IMR-90 (cell line): ENCODE data around the gene ATG4A.

Source experiments
- BHLHE40 ChIP-seq: fragments of 150-350 bp; IDR thresholded peaks from 2 replicates; pipeline ENCODE4 v1.6.1; 2016; ENCODE audit warnings: mild to moderate bottlenecking, low read depth, low read length
- CHD1 ChIP-seq: IDR thresholded peaks from 2 replicates; pipeline ENCODE4 v1.6.1; 2012; ENCODE audit warnings: low read depth, low read length, improper control_type of control experiment
- FOS ChIP-seq: fragments of 150-350 bp; IDR thresholded peaks from 2 replicates; pipeline ENCODE4 v1.6.1; 2016; ENCODE audit warnings: low read depth, low read length
- MXI1 ChIP-seq: IDR thresholded peaks from 2 replicates; pipeline ENCODE4 v1.6.1; 2012; ENCODE audit warnings: low read depth, mild to moderate bottlenecking, low read length, moderate library complexity, borderline replicate concordance
- POLR2A ChIP-seq: IDR thresholded peaks from 2 replicates; pipeline ENCODE4 v1.6.1; 2012; ENCODE audit warnings: mild to moderate bottlenecking, low read depth, low read length
- RFX5 ChIP-seq: IDR thresholded peaks from 2 replicates; pipeline ENCODE4 v1.8.0; 2012; ENCODE audit warnings: low read depth, mild to moderate bottlenecking, low read length, moderate library complexity
- TF ChIP-seq, protein P1 (sequence below): fragments of 150-350 bp; IDR thresholded peaks from 2 replicates; pipeline ENCODE4 v1.6.1; 2017; ENCODE audit warnings: mild to moderate bottlenecking, antibody characterized with exemption, low read length, low read depth
- TF ChIP-seq, protein P2 (sequence below): conservative IDR thresholded peaks from 2 replicates; pipeline ENCODE4 v1.5.1; 2012; ENCODE audit warnings: mild to moderate bottlenecking, low read depth, low read length, improper control_type of control experiment

DNA sequence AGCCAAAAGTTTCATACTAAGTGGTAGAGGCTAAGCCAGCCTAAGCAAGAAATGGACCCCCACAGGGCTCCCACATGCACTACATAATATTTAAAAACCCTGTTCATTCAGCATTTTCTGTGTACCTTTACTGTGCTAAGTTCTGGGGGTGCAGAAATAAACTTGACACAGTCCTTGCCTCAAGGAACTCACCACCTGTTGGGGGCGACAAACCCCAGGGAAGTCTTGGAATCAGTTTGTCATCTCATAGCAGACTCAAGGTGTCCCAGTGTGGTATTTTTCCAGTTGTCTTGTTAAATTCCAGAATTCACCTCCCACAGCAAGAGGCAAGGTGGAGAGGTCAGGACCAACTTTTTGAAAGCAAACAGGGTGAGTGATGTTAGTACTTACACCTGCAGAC, 43.1 kb downstream of the ATG4A start:
- no peak for TF ChIP-seq POLR2A
- no peak for TF ChIP-seq CHD1
- TF ChIP-seq, protein P1, sequence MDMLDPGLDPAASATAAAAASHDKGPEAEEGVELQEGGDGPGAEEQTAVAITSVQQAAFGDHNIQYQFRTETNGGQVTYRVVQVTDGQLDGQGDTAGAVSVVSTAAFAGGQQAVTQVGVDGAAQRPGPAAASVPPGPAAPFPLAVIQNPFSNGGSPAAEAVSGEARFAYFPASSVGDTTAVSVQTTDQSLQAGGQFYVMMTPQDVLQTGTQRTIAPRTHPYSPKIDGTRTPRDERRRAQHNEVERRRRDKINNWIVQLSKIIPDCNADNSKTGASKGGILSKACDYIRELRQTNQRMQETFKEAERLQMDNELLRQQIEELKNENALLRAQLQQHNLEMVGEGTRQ = no peak
- TF ChIP-seq RFX5 = no peak
- TF ChIP-seq MXI1 = no peak
- no peak for TF ChIP-seq BHLHE40
- TF ChIP-seq, protein P2, sequence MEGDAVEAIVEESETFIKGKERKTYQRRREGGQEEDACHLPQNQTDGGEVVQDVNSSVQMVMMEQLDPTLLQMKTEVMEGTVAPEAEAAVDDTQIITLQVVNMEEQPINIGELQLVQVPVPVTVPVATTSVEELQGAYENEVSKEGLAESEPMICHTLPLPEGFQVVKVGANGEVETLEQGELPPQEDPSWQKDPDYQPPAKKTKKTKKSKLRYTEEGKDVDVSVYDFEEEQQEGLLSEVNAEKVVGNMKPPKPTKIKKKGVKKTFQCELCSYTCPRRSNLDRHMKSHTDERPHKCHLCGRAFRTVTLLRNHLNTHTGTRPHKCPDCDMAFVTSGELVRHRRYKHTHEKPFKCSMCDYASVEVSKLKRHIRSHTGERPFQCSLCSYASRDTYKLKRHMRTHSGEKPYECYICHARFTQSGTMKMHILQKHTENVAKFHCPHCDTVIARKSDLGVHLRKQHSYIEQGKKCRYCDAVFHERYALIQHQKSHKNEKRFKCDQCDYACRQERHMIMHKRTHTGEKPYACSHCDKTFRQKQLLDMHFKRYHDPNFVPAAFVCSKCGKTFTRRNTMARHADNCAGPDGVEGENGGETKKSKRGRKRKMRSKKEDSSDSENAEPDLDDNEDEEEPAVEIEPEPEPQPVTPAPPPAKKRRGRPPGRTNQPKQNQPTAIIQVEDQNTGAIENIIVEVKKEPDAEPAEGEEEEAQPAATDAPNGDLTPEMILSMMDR = no peak
- no peak for TF ChIP-seq FOS
